Stimulated activated naive CD4-positive, alpha-beta T cell treated with Interleukin-2 at 50 U/mL for 16 hours (primary cell): Measurements from ENCODE around the gene NOX5.
A peak's percentile ranks its signal among the peaks of the same experiment; 100 is the strongest.
"Not testable (repeated sequence)": the region's sequence is repeated elsewhere in the genome, so short reads cannot be mapped to it uniquely, and the experiment has no call there.

Experiments used
- DNase-seq: peaks from one replicate; lab custom pipeline; 2025; lab: John Stamatoyannopoulos, UW

NOX5 gene

GRCh38 chr15:69058830-69059556 is 44.5 kb downstream of the NOX5 start:
- DNase-seq = peak; percentile 52

- DNase-seq = no peak
Measured at GRCh38 chr15:69059557-69059943, 45.1 kb downstream of the NOX5 start.

- no peak for DNase-seq
Measured at GRCh38 chr15:69060041-69060481, 45.6 kb downstream of the NOX5 start.

GRCh38 chr15:69060744-69061143 is 46.2 kb downstream of the NOX5 start:
- no peak for DNase-seq

GRCh38 chr15:69061414-69061842 is 46.9 kb downstream of the NOX5 start:
- no peak for DNase-seq

- DNase-seq = no peak
Measured at GRCh38 chr15:69064649-69065048, 50.2 kb downstream of the NOX5 start.

GRCh38 chr15:69066007-69066995 is 51.8 kb downstream of the NOX5 start:
- no peak for DNase-seq

- DNase-seq = no peak
Measured at GRCh38 chr15:69067296-69067695, 52.8 kb downstream of the NOX5 start.

- no peak for DNase-seq
Measured at GRCh38 chr15:69068157-69068556, 53.7 kb downstream of the NOX5 start.

GRCh38 chr15:69069290-69069689 is 54.8 kb downstream of the NOX5 start:
- DNase-seq = not testable (repeated sequence)

- no peak for DNase-seq
Measured at GRCh38 chr15:69069996-69070395, 55.5 kb downstream of the NOX5 start.

- no peak for DNase-seq
Measured at GRCh38 chr15:69070396-69070795, 55.9 kb downstream of the NOX5 start.

GRCh38 chr15:69071260-69071659 is 56.8 kb downstream of the NOX5 start:
- no peak for DNase-seq

GRCh38 chr15:69072906-69073305 is 58.4 kb downstream of the NOX5 start:
- DNase-seq = no peak

GRCh38 chr15:69074001-69074842 is 59.7 kb downstream of the NOX5 start:
- no peak for DNase-seq

- DNase-seq = no peak
Measured at GRCh38 chr15:69074843-69075224, 60.3 kb downstream of the NOX5 start.

- no peak for DNase-seq
Measured at GRCh38 chr15:69075440-69075839, 60.9 kb downstream of the NOX5 start.

GRCh38 chr15:69076756-69077155 is 62.3 kb downstream of the NOX5 start:
- no peak for DNase-seq

GRCh38 chr15:69078638-69079037 is 64.1 kb downstream of the NOX5 start:
- DNase-seq = no peak

GRCh38 chr15:69080295-69081248 is 66.1 kb downstream of the NOX5 start:
- no peak for DNase-seq
